ENCODE measurements around the gene CYP46A1. TPM values are rescaled to one million over a fixed set of nuclear protein-coding genes. Genes with fewer than 3 reads are reported as not detected.
A peak's percentile ranks its signal among the peaks of the same experiment; 100 is the strongest.

Gene CYP46A1
- total and polyA plus RNA-seq, 2 experiments from 2014 or later: 0.22 to 0.29 TPM

DNA sequence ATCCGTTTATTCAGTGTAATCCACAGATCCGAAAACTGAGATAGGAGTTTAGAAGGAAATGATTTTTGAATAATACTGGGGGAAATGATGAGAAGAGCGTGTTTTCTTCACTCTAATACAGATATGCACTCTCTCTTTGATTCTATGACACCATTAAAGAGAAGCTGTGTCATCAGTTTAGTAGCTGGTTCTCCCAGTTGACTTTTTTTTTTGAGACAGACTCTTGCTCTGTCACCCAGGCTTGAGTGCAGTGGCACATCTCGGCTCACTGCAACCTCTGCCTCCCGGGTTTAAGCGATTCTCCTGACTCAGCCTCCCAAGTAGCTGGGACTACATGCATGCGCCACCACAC lies 60.8 kb downstream of the CYP46A1 start:
- no peak overlapping the region for H2AFZ ChIP-seq
- TF ChIP-seq EZH2phosphoT487 (IDR thresholded peaks at IDR 0.05; ENCODE audit: insufficient read depth, low read depth): no peak
- TF ChIP-seq EZH2 (IDR thresholded peaks at IDR 0.05; ENCODE audit: insufficient read depth, poor library complexity, severe bottlenecking): no peak
- no peaks in the 10 kb centered on the region for H3K79me2 ChIP-seq (ENCODE audit: insufficient read depth)
- in situ Hi-C loops (cut with MboI): no loop called here
- no peaks in the 10 kb centered on the region for H4K20me1 ChIP-seq (ENCODE audit: insufficient read depth)
- H3K4me3 ChIP-seq: no peak overlapping the region
- no peaks in the 10 kb centered on the region for H3K27me3 ChIP-seq (replicated peaks; ENCODE audit: insufficient read depth)
- 70 to 75% methylated on average over 7 of the region's 7 CpGs for WGBS, 2 experiments (ENCODE audit: low coverage in 1 of 2, low lambda C conversion rate in 2 of 2, missing lambda C conversion rate in 2 of 2)
- no peaks in the 10 kb centered on the region for H3K36me3 ChIP-seq (ENCODE audit: low read depth)
- peaks cover 17% of the 10 kb centered on the region; the same call in 1 of the 2 replicates for H3F3A ChIP-seq (ENCODE audit: insufficient read depth)
- no peaks in the 10 kb centered on the region for H3K9me2 ChIP-seq (ENCODE audit: insufficient read depth)
- no peaks in the 10 kb centered on the region for H3K9me3 ChIP-seq (ENCODE audit: low read depth)
- peak; percentile 20 for DNase-seq
- H3K9ac ChIP-seq: no peak overlapping the region
- H3K4me1 ChIP-seq (ENCODE audit: insufficient read depth): no peaks in the 10 kb centered on the region; the same call in 1 of the 2 replicates
- H3K27ac ChIP-seq: peak overlapping the region; percentile 28
- peak overlapping the region; percentile 12 for H3K4me2 ChIP-seq (ENCODE audit: unreplicated experiment)

DNA sequence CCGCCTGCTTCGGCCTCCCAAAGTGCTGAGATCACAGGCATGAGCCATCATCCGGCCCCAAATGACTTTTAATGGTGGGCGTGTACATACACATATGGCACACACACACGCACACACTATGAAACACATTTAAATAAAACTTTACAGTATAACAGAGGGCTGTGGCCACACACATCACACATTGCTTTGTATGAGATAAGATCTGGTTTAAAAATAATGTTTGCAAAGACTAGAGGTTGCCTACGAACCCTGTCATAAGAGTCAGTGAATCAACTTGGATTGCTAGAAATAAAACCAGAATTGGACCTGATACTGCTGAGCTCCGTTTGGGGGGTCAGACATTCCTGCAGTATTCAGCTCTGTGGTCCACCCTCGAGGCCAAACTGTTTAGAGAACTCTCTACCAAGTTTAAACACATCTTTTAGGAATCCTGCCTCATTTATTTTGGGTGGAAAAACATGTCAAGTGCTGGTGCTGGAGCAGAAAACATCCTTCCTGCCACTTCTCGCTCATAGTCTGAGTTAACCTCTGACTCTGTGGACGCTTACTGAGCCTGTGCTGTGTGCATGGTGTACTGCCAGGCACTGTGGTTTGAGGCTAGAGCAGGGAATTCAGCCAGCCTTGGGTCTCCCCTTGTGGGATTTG lies 61.3 kb downstream of the CYP46A1 start:
- no peak for TF ChIP-seq EZH2 (IDR thresholded peaks at IDR 0.05; ENCODE audit: insufficient read depth, poor library complexity, severe bottlenecking)
- TF ChIP-seq EZH2phosphoT487 (IDR thresholded peaks at IDR 0.05; ENCODE audit: insufficient read depth, low read depth): no peak
- no peaks in the 10 kb centered on the region for H4K20me1 ChIP-seq (ENCODE audit: insufficient read depth)
- H3K79me2 ChIP-seq (ENCODE audit: insufficient read depth): no peaks in the 10 kb centered on the region
- no peaks in the 10 kb centered on the region for H3K9me2 ChIP-seq (ENCODE audit: insufficient read depth)
- no peak overlapping the region for H3K4me3 ChIP-seq
- H3K27ac ChIP-seq: no peak overlapping the region
- H3K4me1 ChIP-seq (ENCODE audit: insufficient read depth): no peaks in the 10 kb centered on the region; the same call in 1 of the 2 replicates
- 64 to 67% methylated on average over 10 of the region's 10 CpGs for WGBS, 2 experiments (ENCODE audit: low coverage in 1 of 2, low lambda C conversion rate in 2 of 2, missing lambda C conversion rate in 2 of 2)
- peak; percentile 59 for DNase-seq
- H3K36me3 ChIP-seq (ENCODE audit: low read depth): no peaks in the 10 kb centered on the region
- H3K9me3 ChIP-seq (ENCODE audit: low read depth): no peaks in the 10 kb centered on the region
- peak overlapping the region; percentile 12 for H3K4me2 ChIP-seq (ENCODE audit: unreplicated experiment)
- peaks cover 17% of the 10 kb centered on the region; the same call in 1 of the 2 replicates for H3F3A ChIP-seq (ENCODE audit: insufficient read depth)
- in situ Hi-C loops (cut with MboI): no loop called here
- no peaks in the 10 kb centered on the region for H3K27me3 ChIP-seq (replicated peaks; ENCODE audit: insufficient read depth)
- H2AFZ ChIP-seq: no peak overlapping the region
- H3K9ac ChIP-seq: no peak overlapping the region

DNA sequence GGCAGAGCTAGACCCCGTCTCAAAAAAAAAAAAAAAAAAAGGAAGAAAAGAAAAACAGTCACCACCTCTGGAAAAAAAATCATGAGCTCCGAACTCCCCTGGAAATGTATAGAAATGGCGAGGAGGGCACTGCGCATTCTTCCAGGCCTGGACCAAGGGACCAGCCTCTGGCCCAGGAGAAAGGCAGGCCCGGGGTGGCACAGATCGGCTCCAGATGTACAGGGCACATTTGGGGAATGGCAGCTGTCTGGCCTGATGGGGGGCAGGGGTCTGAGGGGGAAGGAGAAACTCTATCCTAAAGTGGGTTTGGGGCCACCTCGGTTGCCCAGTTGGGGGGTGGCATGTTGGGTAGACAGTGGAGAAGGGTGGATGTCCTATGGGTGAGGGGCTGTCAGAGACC lies 63.1 kb downstream of the CYP46A1 start:
- no peak for TF ChIP-seq EZH2phosphoT487 (IDR thresholded peaks at IDR 0.05; ENCODE audit: insufficient read depth, low read depth)
- TF ChIP-seq EZH2 (IDR thresholded peaks at IDR 0.05; ENCODE audit: insufficient read depth, poor library complexity, severe bottlenecking): no peak
- Histone ChIP-seq H3K27ac (no peak overlapping the region), H4K20me1 (ENCODE audit: insufficient read depth) (no peaks in the 10 kb centered on the region), H3K79me2 (ENCODE audit: insufficient read depth) (no peaks in the 10 kb centered on the region), H3K36me3 (ENCODE audit: low read depth) (no peaks in the 10 kb centered on the region), H3K9me3 (ENCODE audit: low read depth) (no peaks in the 10 kb centered on the region), H3F3A (ENCODE audit: insufficient read depth) (peaks cover 17% of the 10 kb centered on the region; the same call in 1 of the 2 replicates), H3K9me2 (ENCODE audit: insufficient read depth) (no peaks in the 10 kb centered on the region), H3K9ac (no peak overlapping the region), H3K4me2 (ENCODE audit: unreplicated experiment) (no peak overlapping the region), H2AFZ (no peak overlapping the region), H3K4me3 (no peak overlapping the region), H3K4me1 (ENCODE audit: insufficient read depth) (peaks cover 4% of the 10 kb centered on the region), H3K27me3 (replicated peaks; ENCODE audit: insufficient read depth) (no peaks in the 10 kb centered on the region)
- 95 to 98% methylated on average over 5 to 7 of the region's 7 CpGs for WGBS, 2 experiments (ENCODE audit: low coverage in 1 of 2, low lambda C conversion rate in 2 of 2, missing lambda C conversion rate in 2 of 2)
- no peak for DNase-seq
- in situ Hi-C loops (cut with MboI): no loop called here

DNA sequence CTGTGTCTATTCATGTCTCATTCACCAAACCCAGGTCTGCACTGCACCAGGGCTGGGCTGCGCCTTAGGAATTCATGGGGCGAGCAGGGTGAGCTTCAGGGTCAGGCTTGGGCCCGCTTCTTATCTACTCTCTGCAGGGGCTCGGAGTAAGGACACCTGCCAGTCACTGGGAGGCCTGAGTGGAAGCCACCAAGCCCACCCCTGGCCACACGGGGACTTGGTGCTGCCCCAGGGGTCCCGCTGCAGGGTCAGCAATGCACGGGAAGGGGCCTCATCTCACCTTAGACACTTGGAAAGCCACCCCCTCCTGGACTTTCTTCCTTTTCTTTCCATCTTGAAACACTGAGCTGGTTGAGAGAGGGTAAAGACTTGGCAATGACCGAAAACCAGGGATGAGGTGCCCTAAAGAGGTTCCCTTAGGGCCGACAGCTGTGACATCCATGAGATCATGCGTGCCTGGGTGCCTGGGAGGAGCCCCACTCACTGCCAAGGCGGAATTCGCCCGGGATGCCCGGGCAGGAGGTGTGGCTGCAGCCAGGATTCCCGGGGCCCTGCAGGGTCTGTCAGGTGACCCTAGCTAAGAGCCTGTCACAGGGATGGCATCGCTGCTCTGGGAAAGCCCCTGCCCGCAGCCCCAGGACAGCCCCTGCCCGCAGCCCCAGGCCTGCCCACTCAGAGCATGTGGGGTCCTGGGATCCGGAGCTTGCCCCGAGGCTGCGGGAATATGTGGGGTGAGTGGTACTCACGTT lies 63.7 kb downstream of the CYP46A1 start:
- Histone ChIP-seq H3K27me3 (replicated peaks; ENCODE audit: insufficient read depth) (no peaks in the 10 kb centered on the region), H3K4me1 (ENCODE audit: insufficient read depth) (peaks cover 9% of the 10 kb centered on the region), H4K20me1 (ENCODE audit: insufficient read depth) (no peaks in the 10 kb centered on the region), H3K4me3 (no peak overlapping the region), H3F3A (ENCODE audit: insufficient read depth) (peaks cover 17% of the 10 kb centered on the region; the same call in 1 of the 2 replicates), H2AFZ (no peak overlapping the region), H3K36me3 (ENCODE audit: low read depth) (no peaks in the 10 kb centered on the region), H3K9ac (no peak overlapping the region), H3K27ac (no peak overlapping the region), H3K79me2 (ENCODE audit: insufficient read depth) (no peaks in the 10 kb centered on the region), H3K4me2 (ENCODE audit: unreplicated experiment) (no peak overlapping the region), H3K9me2 (ENCODE audit: insufficient read depth) (no peaks in the 10 kb centered on the region), H3K9me3 (ENCODE audit: low read depth) (no peaks in the 10 kb centered on the region)
- TF ChIP-seq EZH2phosphoT487 (IDR thresholded peaks at IDR 0.05; ENCODE audit: insufficient read depth, low read depth) (no peak), EZH2 (IDR thresholded peaks at IDR 0.05; ENCODE audit: insufficient read depth, poor library complexity, severe bottlenecking) (no peak)
- in situ Hi-C loops (cut with MboI): no loop called here
- DNase-seq: no peak
- WGBS, 2 experiments (ENCODE audit: low coverage in 1 of 2, low lambda C conversion rate in 2 of 2, missing lambda C conversion rate in 2 of 2): 90 to 91% methylated on average over 21 to 22 of the region's 22 CpGs

Data from GM23248 (cell line).